WTC11 (cell line): ENCODE measurements around the gene SNX18.

ENCODE experiments used
- CBFB ChIP-seq: sonication (generic); formaldehyde crosslinking; IDR thresholded peaks from 2 replicates; pipeline ENCODE4 v1.8.1; 2022; ENCODE audit warnings: mild to moderate bottlenecking, low read depth, missing genetic modification reagents
- CDX4 ChIP-seq: fragments of 250-450 bp; sonication (Bioruptor Pico); IDR thresholded peaks from 2 replicates; pipeline ENCODE4 v1.9.0; 2021; ENCODE audit warnings: moderate library complexity, mild to moderate bottlenecking, inconsistent platforms, borderline replicate concordance
- CREM ChIP-seq: sonication (generic); formaldehyde crosslinking; IDR thresholded peaks from 2 replicates; pipeline ENCODE4 v1.8.1; 2022; ENCODE audit warnings: mild to moderate bottlenecking, missing genetic modification reagents, moderate library complexity
- CTCF ChIP-seq: fragments of 200-600 bp; IDR thresholded peaks from 2 replicates; pipeline ENCODE4 v1.8.0; 2022; ENCODE audit warnings: antibody characterized with exemption
- FOXJ3 ChIP-seq: sonication (generic); formaldehyde crosslinking; IDR thresholded peaks from 2 replicates; pipeline ENCODE4 v1.9.0; 2021; ENCODE audit warnings: missing genetic modification reagents, mild to moderate bottlenecking, borderline replicate concordance
- KAT7 ChIP-seq: sonication (generic); formaldehyde crosslinking; IDR thresholded peaks from 2 replicates; pipeline ENCODE4 v1.8.1; 2023; ENCODE audit warnings: missing genetic modification reagents, mild to moderate bottlenecking, borderline replicate concordance
- MLX ChIP-seq: sonication (generic); formaldehyde crosslinking; IDR thresholded peaks from 2 replicates; pipeline ENCODE4 v1.8.1; 2023; ENCODE audit warnings: mild to moderate bottlenecking, missing genetic modification reagents, moderate library complexity
- NR2C2 ChIP-seq: sonication (generic); formaldehyde crosslinking; IDR thresholded peaks from 2 replicates; pipeline ENCODE4 v1.8.0; 2022; ENCODE audit warnings: mild to moderate bottlenecking, missing genetic modification reagents
- RELA ChIP-seq: sonication (generic); formaldehyde crosslinking; IDR thresholded peaks from 2 replicates; pipeline ENCODE4 v1.8.1; 2022; ENCODE audit warnings: missing genetic modification reagents, mild to moderate bottlenecking, borderline replicate concordance
- ZNF138 ChIP-seq: sonication (generic); formaldehyde crosslinking; conservative IDR thresholded peaks from 2 replicates; pipeline ENCODE4 v1.8.1; 2022; ENCODE audit warnings: mild to moderate bottlenecking, moderate library complexity, missing genetic modification reagents
- ZNF317 ChIP-seq: sonication (generic); formaldehyde crosslinking; IDR thresholded peaks from 2 replicates; pipeline ENCODE4 v1.8.1; 2023; ENCODE audit warnings: low read depth, mild to moderate bottlenecking, moderate library complexity, missing genetic modification reagents, borderline replicate concordance
- ZNF396 ChIP-seq: fragments of 250-450 bp; sonication (Bioruptor Pico); IDR thresholded peaks from 2 replicates; pipeline ENCODE4 v1.8.0; 2021; ENCODE audit warnings: mild to moderate bottlenecking, moderate library complexity, borderline replicate concordance
- TF ChIP-seq, protein P1 (sequence below): sonication (generic); formaldehyde crosslinking; IDR thresholded peaks from 2 replicates; pipeline ENCODE4 v1.8.0; 2022; ENCODE audit warnings: mild to moderate bottlenecking, missing genetic modification reagents
- TF ChIP-seq, protein P2 (sequence below): fragments of 250-450 bp; sonication (Bioruptor Pico); IDR thresholded peaks from 2 replicates; pipeline ENCODE4 v2.1.2; 2022; ENCODE audit warnings: mild to moderate bottlenecking, moderate library complexity

DNA sequence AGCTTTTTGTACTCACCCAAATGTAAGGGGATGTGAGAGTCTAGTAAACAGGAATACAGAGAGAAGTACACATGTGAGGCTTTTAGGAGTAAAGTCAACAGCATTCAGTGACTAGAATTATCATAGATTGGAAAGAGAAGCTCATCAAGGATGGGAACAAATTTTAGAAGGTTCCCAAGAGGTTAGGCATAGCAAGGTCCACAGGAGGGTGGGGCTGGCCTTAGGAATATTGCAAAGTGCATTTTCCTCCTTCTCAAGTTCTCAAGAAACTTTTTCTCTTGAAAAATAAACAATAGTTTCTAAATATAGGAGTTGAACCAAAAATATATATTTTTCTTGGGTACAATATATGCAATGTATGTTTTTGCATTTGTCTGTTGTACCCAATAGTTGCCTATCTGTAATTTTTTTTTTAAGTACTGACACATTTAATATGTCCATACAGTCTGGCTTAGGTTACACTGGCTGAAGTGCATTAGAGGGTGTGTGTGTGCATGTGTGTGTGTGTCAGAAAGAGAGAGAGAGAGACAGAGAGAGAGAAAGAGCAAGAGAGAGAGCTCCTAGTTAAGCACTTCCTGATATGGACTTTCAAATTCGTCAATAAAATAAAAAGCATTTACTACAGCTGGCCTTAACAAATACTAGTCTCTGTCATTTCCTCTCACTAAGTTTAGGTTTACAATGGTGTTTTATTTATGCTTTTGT lies 62.2 kb downstream of the SNX18 start:
- TF ChIP-seq MLX (no peak), NR2C2 (CRISPR knock-in tag) (no peak), FOXJ3 (no peak), CREM (no peak), ZNF396 (CRISPR knock-in tag) (no peak), CBFB (no peak), CTCF (no peak), KAT7 (CRISPR knock-in tag) (no peak), ZNF138 (CRISPR knock-in tag) (no peak), RELA (CRISPR knock-in tag) (no peak), ZNF317 (CRISPR knock-in tag) (no peak), CDX4 (no peak)
- TF ChIP-seq, protein P1, sequence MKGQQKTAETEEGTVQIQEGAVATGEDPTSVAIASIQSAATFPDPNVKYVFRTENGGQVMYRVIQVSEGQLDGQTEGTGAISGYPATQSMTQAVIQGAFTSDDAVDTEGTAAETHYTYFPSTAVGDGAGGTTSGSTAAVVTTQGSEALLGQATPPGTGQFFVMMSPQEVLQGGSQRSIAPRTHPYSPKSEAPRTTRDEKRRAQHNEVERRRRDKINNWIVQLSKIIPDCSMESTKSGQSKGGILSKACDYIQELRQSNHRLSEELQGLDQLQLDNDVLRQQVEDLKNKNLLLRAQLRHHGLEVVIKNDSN (CRISPR knock-in tag): no peak
- TF ChIP-seq, protein P2, sequence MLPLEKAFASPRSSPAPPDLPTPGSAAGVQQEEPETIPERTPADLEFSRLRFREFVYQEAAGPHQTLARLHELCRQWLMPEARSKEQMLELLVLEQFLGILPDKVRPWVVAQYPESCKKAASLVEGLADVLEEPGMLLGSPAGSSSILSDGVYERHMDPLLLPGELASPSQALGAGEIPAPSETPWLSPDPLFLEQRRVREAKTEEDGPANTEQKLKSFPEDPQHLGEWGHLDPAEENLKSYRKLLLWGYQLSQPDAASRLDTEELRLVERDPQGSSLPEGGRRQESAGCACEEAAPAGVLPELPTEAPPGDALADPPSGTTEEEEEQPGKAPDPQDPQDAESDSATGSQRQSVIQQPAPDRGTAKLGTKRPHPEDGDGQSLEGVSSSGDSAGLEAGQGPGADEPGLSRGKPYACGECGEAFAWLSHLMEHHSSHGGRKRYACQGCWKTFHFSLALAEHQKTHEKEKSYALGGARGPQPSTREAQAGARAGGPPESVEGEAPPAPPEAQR: no peak
